Muscle layer of colon (tissue), 2 donors: ENCODE results near the gene RBPJL.
"Not testable (repeated sequence)": the region's sequence is repeated elsewhere in the genome, so short reads cannot be mapped to it uniquely, and the experiment has no call there.

Experiments used
- H3K27ac ChIP-seq: one replicate; pipeline ENCODE4 v1.7.0; 2013; ENCODE audit warnings: low read depth, mild to moderate bottlenecking, low read length, moderate library complexity
- H3K27me3 ChIP-seq, 2 donors: one replicate each; pipeline ENCODE4 v1.7.0; 2013; ENCODE audit warnings: low read length in 2 of 2, mild to moderate bottlenecking in 2 of 2; ENCODE audit not compliant: insufficient read depth in 2 of 2, control insufficient read depth in 1 of 2
- H3K36me3 ChIP-seq: one replicate; pipeline ENCODE4 v1.7.0; 2013; ENCODE audit warnings: mild to moderate bottlenecking, low read length; ENCODE audit not compliant: insufficient read depth
- H3K4me1 ChIP-seq: one replicate; pipeline ENCODE4 v1.7.0; 2013; ENCODE audit warnings: mild to moderate bottlenecking, low read length; ENCODE audit not compliant: insufficient read depth
- H3K4me3 ChIP-seq, 2 donors: one replicate each; pipeline ENCODE4 v1.7.0; 2013; ENCODE audit warnings: low read length in 2 of 2, low read depth in 1 of 2, mild to moderate bottlenecking in 1 of 2, moderate library complexity in 1 of 2
- H3K9ac ChIP-seq: one replicate; pipeline ENCODE4 v1.7.0; 2013; ENCODE audit warnings: low read length
- H3K9me3 ChIP-seq: one replicate; pipeline ENCODE4 v1.7.0; 2013; ENCODE audit warnings: mild to moderate bottlenecking, low read length
- donor health status: abdominal sarcoma.
- donor health status: Adenocarcinoma of cecum.

The RBPJL gene

GRCh38 chr20:45346851-45347250 lies 40.2 kb downstream of the RBPJL start:
- Histone ChIP-seq H3K27me3 (no peaks in the 10 kb centered on the region), H3K9me3 (no peaks in the 10 kb centered on the region), H3K4me1 (peaks cover 54% of the 10 kb centered on the region), H3K36me3 (no peaks in the 10 kb centered on the region), H3K4me3 (peak overlapping the region; percentile 90 to 92), H3K9ac (peak overlapping the region; percentile 100), H3K27ac (peak overlapping the region; percentile 86)

- Histone ChIP-seq H3K27ac (peak overlapping the region; percentile 86), H3K9ac (peak overlapping the region; percentile 100), H3K36me3 (no peaks in the 10 kb centered on the region), H3K9me3 (no peaks in the 10 kb centered on the region), H3K27me3 (no peaks in the 10 kb centered on the region), H3K4me1 (peaks cover 48% of the 10 kb centered on the region), H3K4me3 (peak overlapping the region; percentile 90 to 92)
Observed at GRCh38 chr20:45347297-45347935, 40.8 kb downstream of the RBPJL start.

GRCh38 chr20:45347936-45348778 lies 41.5 kb downstream of the RBPJL start, which contains the start of gene SDC4:
SDC4 (minus strand) TSS chr20:45348424; CDS start chr20:45348384, 40 bp downstream.
- no peaks in the 10 kb centered on the region for H3K9me3 ChIP-seq
- H3K4me3 ChIP-seq: peak within 1 kb of the TSS; percentile 90 to 92
- peak within 1 kb of the TSS; percentile 100 for H3K9ac ChIP-seq
- peak within 1 kb of the TSS; percentile 86 for H3K27ac ChIP-seq
- peaks cover 41% of the 10 kb centered on the region for H3K4me1 ChIP-seq
- H3K36me3 ChIP-seq: no peaks in the 10 kb centered on the region
- H3K27me3 ChIP-seq: no peaks in the 10 kb centered on the region

GRCh38 chr20:45350217-45350616 lies 43.6 kb downstream of the RBPJL start:
- Histone ChIP-seq H3K9me3 (no peaks in the 10 kb centered on the region), H3K27me3 (no peaks in the 10 kb centered on the region), H3K4me3 (no peak overlapping the region), H3K9ac (no peak overlapping the region), H3K27ac (no peak overlapping the region), H3K36me3 (no peaks in the 10 kb centered on the region), H3K4me1 (peaks cover 35% of the 10 kb centered on the region)

GRCh38 chr20:45350795-45351194 lies 44.2 kb downstream of the RBPJL start:
- not testable (repeated sequence) for H3K36me3 ChIP-seq

GRCh38 chr20:45352729-45353128 lies 46.1 kb downstream of the RBPJL start:
- Histone ChIP-seq H3K4me3 (no peak overlapping the region), H3K9me3 (no peaks in the 10 kb centered on the region), H3K27ac (no peak overlapping the region), H3K9ac (no peak overlapping the region), H3K27me3 (no peaks in the 10 kb centered on the region), H3K4me1 (peaks cover 27% of the 10 kb centered on the region), H3K36me3 (no peaks in the 10 kb centered on the region)

More at GRCh38 chr20:45350795-45351194, 44.2 kb downstream of the RBPJL start:
- not testable (repeated sequence) for H3K27me3 ChIP-seq, H3K9ac ChIP-seq, H3K4me3 ChIP-seq, H3K9me3 ChIP-seq, H3K27ac ChIP-seq
- H3K4me1 ChIP-seq: peaks cover 29% of the 10 kb centered on the region

GRCh38 chr20:45353746-45354145 lies 47.1 kb downstream of the RBPJL start:
- Histone ChIP-seq H3K27me3 (no peaks in the 10 kb centered on the region), H3K9me3 (no peaks in the 10 kb centered on the region), H3K4me3 (no peak overlapping the region), H3K4me1 (peaks cover 34% of the 10 kb centered on the region), H3K9ac (no peak overlapping the region), H3K36me3 (no peaks in the 10 kb centered on the region), H3K27ac (no peak overlapping the region)

- Histone ChIP-seq H3K9me3 (no peaks in the 10 kb centered on the region), H3K9ac (no peak overlapping the region), H3K4me3 (no peak overlapping the region), H3K4me1 (peaks cover 39% of the 10 kb centered on the region), H3K27me3 (no peaks in the 10 kb centered on the region), H3K36me3 (no peaks in the 10 kb centered on the region), H3K27ac (peak overlapping the region; percentile 64)
Observed at GRCh38 chr20:45354423-45355208, 48.0 kb downstream of the RBPJL start.

GRCh38 chr20:45355209-45356084 lies 48.8 kb downstream of the RBPJL start:
- Histone ChIP-seq H3K9ac (peak overlapping the region; percentile 2), H3K27ac (peak overlapping the region; percentile 64), H3K4me3 (no peak overlapping the region), H3K27me3 (no peaks in the 10 kb centered on the region), H3K9me3 (no peaks in the 10 kb centered on the region), H3K4me1 (peaks cover 44% of the 10 kb centered on the region), H3K36me3 (no peaks in the 10 kb centered on the region)

- H3K4me1 ChIP-seq: peaks cover 44% of the 10 kb centered on the region
- no peak overlapping the region for H3K4me3 ChIP-seq
- peak overlapping the region; percentile 18 for H3K9ac ChIP-seq
- no peaks in the 10 kb centered on the region for H3K27me3 ChIP-seq
- no peaks in the 10 kb centered on the region for H3K36me3 ChIP-seq
- peak overlapping the region; percentile 86 for H3K27ac ChIP-seq
- no peaks in the 10 kb centered on the region for H3K9me3 ChIP-seq
Observed at GRCh38 chr20:45358282-45359068, 51.8 kb downstream of the RBPJL start.
